A673 (cell line): ENCODE measurements around the gene C1QTNF4.
"Not testable (repeated sequence)": the region's sequence is repeated elsewhere in the genome, so short reads cannot be mapped to it uniquely, and the experiment has no call there.

Experiments used
- EZH2 ChIP-seq: fragments of 200-600 bp; sonication (generic); IDR thresholded peaks from 2 replicates; pipeline ENCODE4 v1.6.1; 2017; ENCODE audit warnings: borderline replicate concordance, low read depth, mild to moderate bottlenecking, mixed read lengths, antibody characterized with exemption, low read length; ENCODE audit not compliant: poor library complexity, severe bottlenecking
- TF ChIP-seq, protein P1 (sequence below): fragments of 300-800, 200-600 bp; sonication (generic); conservative IDR thresholded peaks from 2 replicates; pipeline ENCODE4 v1.5.1; 2017; ENCODE audit warnings: low read depth, mild to moderate bottlenecking, antibody characterized with exemption, low read length, moderate library complexity, mixed read lengths

DNA sequence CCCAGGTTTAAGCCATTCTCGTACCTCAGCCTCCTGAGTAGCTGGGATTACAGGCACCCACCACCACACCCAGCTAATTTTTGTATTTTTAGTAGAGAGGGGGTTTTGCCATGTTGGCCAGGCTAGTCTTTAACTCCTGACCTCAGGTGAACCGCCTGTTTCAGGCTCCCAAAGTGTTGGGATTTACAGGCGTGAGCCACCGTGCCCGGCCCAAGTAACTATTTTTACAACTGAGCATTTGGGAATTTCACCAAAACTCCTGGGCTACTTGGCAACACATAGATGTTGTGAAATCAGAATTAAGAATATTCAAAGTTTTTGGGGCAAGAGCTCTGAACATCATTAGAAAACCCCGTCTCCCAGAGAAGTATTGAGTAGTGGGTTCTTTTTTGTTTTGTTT, 46.3 kb upstream of the C1QTNF4 start:
- TF ChIP-seq, protein P1, sequence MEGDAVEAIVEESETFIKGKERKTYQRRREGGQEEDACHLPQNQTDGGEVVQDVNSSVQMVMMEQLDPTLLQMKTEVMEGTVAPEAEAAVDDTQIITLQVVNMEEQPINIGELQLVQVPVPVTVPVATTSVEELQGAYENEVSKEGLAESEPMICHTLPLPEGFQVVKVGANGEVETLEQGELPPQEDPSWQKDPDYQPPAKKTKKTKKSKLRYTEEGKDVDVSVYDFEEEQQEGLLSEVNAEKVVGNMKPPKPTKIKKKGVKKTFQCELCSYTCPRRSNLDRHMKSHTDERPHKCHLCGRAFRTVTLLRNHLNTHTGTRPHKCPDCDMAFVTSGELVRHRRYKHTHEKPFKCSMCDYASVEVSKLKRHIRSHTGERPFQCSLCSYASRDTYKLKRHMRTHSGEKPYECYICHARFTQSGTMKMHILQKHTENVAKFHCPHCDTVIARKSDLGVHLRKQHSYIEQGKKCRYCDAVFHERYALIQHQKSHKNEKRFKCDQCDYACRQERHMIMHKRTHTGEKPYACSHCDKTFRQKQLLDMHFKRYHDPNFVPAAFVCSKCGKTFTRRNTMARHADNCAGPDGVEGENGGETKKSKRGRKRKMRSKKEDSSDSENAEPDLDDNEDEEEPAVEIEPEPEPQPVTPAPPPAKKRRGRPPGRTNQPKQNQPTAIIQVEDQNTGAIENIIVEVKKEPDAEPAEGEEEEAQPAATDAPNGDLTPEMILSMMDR: not testable (repeated sequence)
- TF ChIP-seq EZH2: not testable (repeated sequence)
